Erythroblast (primary cell): ENCODE results near the gene HSD17B3.

Experiments
- GATA1 ChIP-seq: IDR thresholded peaks from 2 replicates; pipeline ENCODE4 v1.6.1; 2011; ENCODE audit warnings: low read depth, mild to moderate bottlenecking, control low read depth, low read length, moderate library complexity
- POLR2A ChIP-seq: IDR thresholded peaks from 2 replicates; pipeline ENCODE4 v1.6.1; 2011; ENCODE audit warnings: mild to moderate bottlenecking, low read length

DNA sequence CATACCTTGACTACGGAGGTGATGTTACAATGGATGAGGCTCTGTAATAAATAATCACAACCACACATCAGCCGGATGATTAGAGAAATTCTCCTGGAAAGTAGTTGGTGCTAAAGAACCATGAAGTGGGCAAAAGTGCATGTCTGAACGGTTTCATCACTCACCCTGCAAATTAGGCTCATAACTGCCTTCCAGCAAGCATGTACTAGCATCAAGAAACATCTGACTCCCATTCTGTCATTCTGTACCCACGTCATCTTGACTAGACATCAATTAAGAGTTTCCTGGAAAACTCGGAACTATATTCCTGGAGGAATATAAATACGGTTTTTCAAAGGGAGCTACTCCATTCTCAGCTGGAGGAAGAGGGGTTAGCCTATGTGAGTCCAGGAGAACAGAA, 52.2 kb downstream of the HSD17B3 start:
- TF ChIP-seq POLR2A (no peak), GATA1 (no peak)
